Activated naive CD4-positive, alpha-beta T cell treated with anti-CD3 and anti-CD28 coated beads, Interleukin-2, amount 50 U/mL, for 24 hours (primary cell): ENCODE results near the gene QKI.
A peak's percentile ranks its signal among the peaks of the same experiment; 100 is the strongest.
"Not testable (repeated sequence)": the region's sequence is repeated elsewhere in the genome, so short reads cannot be mapped to it uniquely, and the experiment has no call there.

ENCODE experiments used
- H3K27ac Mint-ChIP-seq: one replicate; pipeline ENCODE4 v1.8.0; 2021; ENCODE audit warnings: mild to moderate bottlenecking, mixed read lengths
- H3K27me3 Mint-ChIP-seq: one replicate; pipeline ENCODE4 v1.8.0; 2021; ENCODE audit warnings: mixed read lengths
- H3K36me3 Mint-ChIP-seq: one replicate; pipeline ENCODE4 v1.8.0; 2021; ENCODE audit warnings: mixed read lengths
- H3K4me1 Mint-ChIP-seq: one replicate; pipeline ENCODE4 v1.8.0; 2021; ENCODE audit warnings: mixed read lengths
- H3K4me3 Mint-ChIP-seq: one replicate; pipeline ENCODE4 v1.8.0; 2021; ENCODE audit warnings: mild to moderate bottlenecking, mixed read lengths
- H3K9me3 Mint-ChIP-seq: one replicate; pipeline ENCODE4 v1.8.0; 2021; ENCODE audit warnings: mixed read lengths

Gene QKI

GRCh38 chr6:163438298-163438939 is 23.9 kb downstream of the QKI start:
- Mint-ChIP-seq H3K4me1 (peaks cover 67% of the 10 kb centered on the region), H3K27ac (no peak overlapping the region), H3K36me3 (no peaks in the 10 kb centered on the region), H3K9me3 (no peaks in the 10 kb centered on the region), H3K4me3 (no peak overlapping the region), H3K27me3 (no peaks in the 10 kb centered on the region)

DNA sequence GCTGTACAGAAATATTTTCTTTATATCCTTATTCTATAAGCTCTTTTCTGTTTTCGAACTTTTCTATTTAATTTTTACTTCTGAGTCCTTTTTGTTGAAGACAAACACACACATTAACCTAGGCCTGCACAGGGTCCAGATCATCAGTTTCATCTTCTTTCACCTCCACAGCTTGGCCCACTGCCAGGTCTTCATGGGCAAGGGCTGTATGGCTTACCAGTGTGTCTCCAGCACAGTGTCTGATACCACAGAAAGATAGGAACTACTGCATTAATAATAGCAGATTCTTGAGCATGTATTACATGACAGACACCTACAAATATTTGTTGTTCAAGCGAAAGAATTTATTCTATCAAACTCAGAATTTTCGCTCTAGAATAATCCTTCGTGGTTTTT is 24.4 kb downstream of the QKI start:
- Mint-ChIP-seq H3K4me3 (no peak overlapping the region), H3K36me3 (no peaks in the 10 kb centered on the region), H3K27ac (no peak overlapping the region), H3K27me3 (no peaks in the 10 kb centered on the region), H3K4me1 (peaks cover 70% of the 10 kb centered on the region), H3K9me3 (no peaks in the 10 kb centered on the region)

GRCh38 chr6:163439390-163439789 is 24.9 kb downstream of the QKI start:
- H3K36me3 Mint-ChIP-seq, H3K4me3 Mint-ChIP-seq, H3K27me3 Mint-ChIP-seq, H3K9me3 Mint-ChIP-seq, H3K27ac Mint-ChIP-seq: not testable (repeated sequence)
- H3K4me1 Mint-ChIP-seq, result peaks cover 72% of the 10 kb centered on the region

GRCh38 chr6:163439997-163440396 is 25.5 kb downstream of the QKI start:
- H3K27me3 Mint-ChIP-seq, result no peaks in the 10 kb centered on the region
- H3K9me3 Mint-ChIP-seq, result no peaks in the 10 kb centered on the region
- H3K27ac Mint-ChIP-seq, result no peak overlapping the region
- peaks cover 70% of the 10 kb centered on the region for H3K4me1 Mint-ChIP-seq
- H3K4me3 Mint-ChIP-seq, result no peak overlapping the region
- H3K36me3 Mint-ChIP-seq, result no peaks in the 10 kb centered on the region

DNA sequence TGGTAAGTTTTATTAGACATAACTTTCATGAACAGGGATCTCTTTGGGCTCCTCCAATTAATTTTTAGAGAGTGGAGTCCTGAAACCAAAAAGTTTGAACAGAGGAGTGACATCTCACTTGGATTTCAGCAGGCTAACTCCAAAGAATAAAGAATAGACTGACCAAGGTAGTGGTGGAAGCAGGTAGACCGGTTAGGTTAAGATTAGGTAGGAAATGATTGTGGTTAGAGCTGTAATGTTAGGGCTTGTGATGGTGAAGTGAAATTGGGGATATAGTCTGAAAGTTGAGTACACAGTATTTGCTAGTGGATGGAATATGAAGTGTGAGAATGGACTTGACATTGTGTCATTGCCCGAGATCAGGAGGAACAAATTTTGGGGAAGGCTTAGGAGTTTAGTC is 27.8 kb downstream of the QKI start:
- no peak overlapping the region for H3K27ac Mint-ChIP-seq
- no peaks in the 10 kb centered on the region for H3K9me3 Mint-ChIP-seq
- H3K4me3 Mint-ChIP-seq, result no peak overlapping the region
- H3K27me3 Mint-ChIP-seq, result no peaks in the 10 kb centered on the region
- H3K36me3 Mint-ChIP-seq, result peaks cover 3% of the 10 kb centered on the region
- peaks cover 62% of the 10 kb centered on the region for H3K4me1 Mint-ChIP-seq

- H3K9me3 Mint-ChIP-seq, result no peaks in the 10 kb centered on the region
- H3K4me1 Mint-ChIP-seq, result peaks cover 59% of the 10 kb centered on the region
- no peak overlapping the region for H3K4me3 Mint-ChIP-seq
- H3K36me3 Mint-ChIP-seq, result peaks cover 5% of the 10 kb centered on the region
- no peaks in the 10 kb centered on the region for H3K27me3 Mint-ChIP-seq
- peak overlapping the region; percentile 41 for H3K27ac Mint-ChIP-seq
These were observed 29.6 kb downstream of the QKI start for GRCh38 chr6:163444077-163444476.

GRCh38 chr6:163446549-163446948 is 32.0 kb downstream of the QKI start:
- Mint-ChIP-seq H3K9me3 (no peaks in the 10 kb centered on the region), H3K4me3 (no peak overlapping the region), H3K27me3 (no peaks in the 10 kb centered on the region), H3K27ac (no peak overlapping the region), H3K4me1 (peaks cover 60% of the 10 kb centered on the region), H3K36me3 (peaks cover 5% of the 10 kb centered on the region)

- Mint-ChIP-seq H3K9me3 (no peaks in the 10 kb centered on the region), H3K4me3 (no peak overlapping the region), H3K4me1 (peaks cover 47% of the 10 kb centered on the region), H3K36me3 (peaks cover 5% of the 10 kb centered on the region), H3K27me3 (no peaks in the 10 kb centered on the region), H3K27ac (no peak overlapping the region)
These were observed 34.6 kb downstream of the QKI start for GRCh38 chr6:163449076-163449475.

DNA sequence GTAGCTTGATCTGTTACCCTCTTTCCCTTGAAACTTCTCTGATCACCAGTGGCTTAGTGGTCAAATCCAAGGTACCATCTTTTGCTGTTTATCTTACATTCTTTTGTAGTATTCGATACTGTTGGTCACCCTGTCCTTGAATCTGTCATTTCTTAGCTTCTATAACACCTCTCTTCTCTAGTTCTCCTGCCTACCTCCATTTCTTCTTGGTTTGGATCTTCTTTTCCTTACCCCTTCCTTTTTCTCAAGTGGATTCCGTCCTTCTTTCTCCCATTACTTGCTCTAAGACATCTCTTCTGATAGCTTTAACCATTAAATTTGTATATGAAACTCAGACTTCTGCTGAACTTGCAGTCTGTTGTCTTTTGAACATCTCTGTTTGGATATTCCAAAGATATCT is 39.9 kb downstream of the QKI start:
- H3K36me3 Mint-ChIP-seq, result peaks cover 12% of the 10 kb centered on the region
- H3K4me1 Mint-ChIP-seq, result peaks cover 76% of the 10 kb centered on the region
- H3K4me3 Mint-ChIP-seq, result no peak overlapping the region
- no peaks in the 10 kb centered on the region for H3K27me3 Mint-ChIP-seq
- no peak overlapping the region for H3K27ac Mint-ChIP-seq
- no peaks in the 10 kb centered on the region for H3K9me3 Mint-ChIP-seq

GRCh38 chr6:163455552-163455951 is 41.0 kb downstream of the QKI start:
- no peaks in the 10 kb centered on the region for H3K27me3 Mint-ChIP-seq
- peaks cover 12% of the 10 kb centered on the region for H3K36me3 Mint-ChIP-seq
- no peaks in the 10 kb centered on the region for H3K9me3 Mint-ChIP-seq
- peaks cover 78% of the 10 kb centered on the region for H3K4me1 Mint-ChIP-seq
- H3K27ac Mint-ChIP-seq, result peak overlapping the region; percentile 6
- H3K4me3 Mint-ChIP-seq, result no peak overlapping the region

GRCh38 chr6:163457637-163458561 is 43.4 kb downstream of the QKI start:
- H3K9me3 Mint-ChIP-seq, result no peaks in the 10 kb centered on the region
- peak overlapping the region; percentile 86 for H3K27ac Mint-ChIP-seq
- H3K36me3 Mint-ChIP-seq, result peaks cover 12% of the 10 kb centered on the region
- H3K4me3 Mint-ChIP-seq, result peak overlapping the region; percentile 9
- no peaks in the 10 kb centered on the region for H3K27me3 Mint-ChIP-seq
- peaks cover 81% of the 10 kb centered on the region for H3K4me1 Mint-ChIP-seq

DNA sequence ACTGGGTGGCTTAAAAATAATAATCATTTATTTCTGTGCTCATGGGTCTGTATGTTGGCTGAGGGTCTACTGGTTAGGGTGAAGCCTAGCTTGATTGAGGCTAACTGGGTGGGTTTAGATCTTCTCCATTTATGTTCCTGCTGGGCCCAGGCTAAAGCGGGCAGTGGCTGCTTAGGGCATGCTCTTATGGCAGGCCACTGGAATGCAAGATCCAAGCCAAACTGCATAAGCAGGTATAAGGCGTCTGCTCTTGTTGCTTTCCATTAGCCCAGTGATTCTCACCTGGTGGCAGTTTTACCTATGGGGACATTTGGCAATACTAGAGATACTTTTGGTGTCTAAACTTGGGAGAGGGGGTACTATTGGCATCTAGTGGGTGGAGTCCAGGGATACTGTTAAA is 44.5 kb downstream of the QKI start:
- H3K27ac Mint-ChIP-seq, result peak overlapping the region; percentile 96
- no peaks in the 10 kb centered on the region for H3K27me3 Mint-ChIP-seq
- peaks cover 89% of the 10 kb centered on the region for H3K4me1 Mint-ChIP-seq
- no peaks in the 10 kb centered on the region for H3K9me3 Mint-ChIP-seq
- peak overlapping the region; percentile 95 for H3K4me3 Mint-ChIP-seq
- H3K36me3 Mint-ChIP-seq, result peaks cover 15% of the 10 kb centered on the region

DNA sequence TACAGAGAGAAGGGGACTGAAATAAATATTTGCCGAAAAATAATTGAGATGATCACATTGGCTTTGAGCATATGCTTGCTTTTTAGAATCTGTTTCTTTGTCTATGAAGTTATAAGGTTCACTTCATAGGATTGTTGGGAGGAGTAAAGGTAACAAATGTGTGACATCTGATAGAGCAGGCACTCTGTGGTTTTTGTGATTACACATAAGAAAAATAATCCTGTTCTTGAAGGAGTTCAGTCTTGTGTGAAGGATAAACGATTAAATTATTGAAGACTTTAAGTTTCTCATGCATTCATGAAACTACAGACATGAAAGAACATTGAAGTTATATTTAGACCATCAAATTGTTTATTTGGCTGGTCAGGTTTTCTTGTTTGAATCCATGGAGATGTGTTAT is 45.0 kb downstream of the QKI start:
- peak overlapping the region; percentile 96 for H3K27ac Mint-ChIP-seq

GRCh38 chr6:163460307-163460782 is 45.8 kb downstream of the QKI start:
- peak overlapping the region; percentile 95 for H3K4me3 Mint-ChIP-seq
- peaks cover 25% of the 10 kb centered on the region for H3K36me3 Mint-ChIP-seq
- peak overlapping the region; percentile 96 for H3K27ac Mint-ChIP-seq
- no peaks in the 10 kb centered on the region for H3K27me3 Mint-ChIP-seq
- peaks cover 89% of the 10 kb centered on the region for H3K4me1 Mint-ChIP-seq
- no peaks in the 10 kb centered on the region for H3K9me3 Mint-ChIP-seq

More for the DNA sequence above, 45.0 kb downstream of the QKI start:
- Mint-ChIP-seq H3K4me1 (peaks cover 90% of the 10 kb centered on the region), H3K36me3 (peaks cover 20% of the 10 kb centered on the region), H3K9me3 (no peaks in the 10 kb centered on the region), H3K4me3 (peak overlapping the region; percentile 95), H3K27me3 (no peaks in the 10 kb centered on the region)

GRCh38 chr6:163461696-163462095 is 47.2 kb downstream of the QKI start:
- no peaks in the 10 kb centered on the region for H3K27me3 Mint-ChIP-seq
- no peaks in the 10 kb centered on the region for H3K9me3 Mint-ChIP-seq
- H3K36me3 Mint-ChIP-seq, result peaks cover 21% of the 10 kb centered on the region
- H3K27ac Mint-ChIP-seq, result peak overlapping the region; percentile 81
- H3K4me3 Mint-ChIP-seq, result peak overlapping the region; percentile 65
- H3K4me1 Mint-ChIP-seq, result peaks cover 83% of the 10 kb centered on the region

- H3K4me3 Mint-ChIP-seq, result no peak overlapping the region
- H3K27ac Mint-ChIP-seq, result no peak overlapping the region
These were observed 48.7 kb downstream of the QKI start for GRCh38 chr6:163463180-163463579.

More at GRCh38 chr6:163463180-163463579, 48.7 kb downstream of the QKI start:
- Mint-ChIP-seq H3K27me3 (no peaks in the 10 kb centered on the region), H3K4me1 (peaks cover 76% of the 10 kb centered on the region), H3K36me3 (peaks cover 20% of the 10 kb centered on the region), H3K9me3 (no peaks in the 10 kb centered on the region)
